ENCODE measurements around the gene ZNF385B.

The ZNF385B gene

GRCh38 chr2:179694963-179695362 lies 166.4 kb downstream of the ZNF385B start:
- H3K4me3 ChIP-seq (ENCODE audit: low read depth, low read length): no peak overlapping the region
- TF ChIP-seq CTCF (IDR thresholded peaks at IDR 0.05; ENCODE audit: low read depth, low read length, missing control alignments): no peak
- DNase-seq (ENCODE audit: low read depth): no peak
- in situ Hi-C loops (cut with HindIII; ENCODE audit: low sequenced_read_pairs): no loop called here

GRCh38 chr2:179692610-179693009 lies 168.8 kb downstream of the ZNF385B start:
- TF ChIP-seq CTCF (IDR thresholded peaks at IDR 0.05; ENCODE audit: low read depth, low read length, missing control alignments): no peak
- DNase-seq (ENCODE audit: low read depth): no peak
- in situ Hi-C loops (cut with HindIII; ENCODE audit: low sequenced_read_pairs): no loop called here
- no peak overlapping the region for H3K4me3 ChIP-seq (ENCODE audit: low read depth, low read length)

- in situ Hi-C loops (cut with HindIII; ENCODE audit: low sequenced_read_pairs): no loop called here
- H3K4me3 ChIP-seq (ENCODE audit: low read depth, low read length): no peak overlapping the region
- no peak for TF ChIP-seq CTCF (IDR thresholded peaks at IDR 0.05; ENCODE audit: low read depth, low read length, missing control alignments)
- DNase-seq (ENCODE audit: low read depth): no peak
Measured at GRCh38 chr2:179692043-179692442, 169.4 kb downstream of the ZNF385B start.

GRCh38 chr2:179691235-179691634 lies 170.2 kb downstream of the ZNF385B start:
- no peak overlapping the region for H3K4me3 ChIP-seq (ENCODE audit: low read depth, low read length)
- DNase-seq (ENCODE audit: low read depth): no peak
- in situ Hi-C loops (cut with HindIII; ENCODE audit: low sequenced_read_pairs): no loop called here
- TF ChIP-seq CTCF (IDR thresholded peaks at IDR 0.05; ENCODE audit: low read depth, low read length, missing control alignments): no peak

- H3K4me3 ChIP-seq (ENCODE audit: low read depth, low read length): no peak overlapping the region
- in situ Hi-C loops (cut with HindIII; ENCODE audit: low sequenced_read_pairs): no loop called here
- no peak for TF ChIP-seq CTCF (IDR thresholded peaks at IDR 0.05; ENCODE audit: low read depth, low read length, missing control alignments)
- DNase-seq (ENCODE audit: low read depth): no peak
Measured at GRCh38 chr2:179686718-179687342, 174.6 kb downstream of the ZNF385B start.

- no peak for DNase-seq (ENCODE audit: low read depth)
- in situ Hi-C loops (cut with HindIII; ENCODE audit: low sequenced_read_pairs): no loop called here
- H3K4me3 ChIP-seq (ENCODE audit: low read depth, low read length): no peak overlapping the region
- TF ChIP-seq CTCF (IDR thresholded peaks at IDR 0.05; ENCODE audit: low read depth, low read length, missing control alignments): no peak
Measured at GRCh38 chr2:179686069-179686468, 175.3 kb downstream of the ZNF385B start.

All from astrocyte of the cerebellum (primary cell).